ENCODE data around the gene CRYBG3.

The CRYBG3 gene

DNA sequence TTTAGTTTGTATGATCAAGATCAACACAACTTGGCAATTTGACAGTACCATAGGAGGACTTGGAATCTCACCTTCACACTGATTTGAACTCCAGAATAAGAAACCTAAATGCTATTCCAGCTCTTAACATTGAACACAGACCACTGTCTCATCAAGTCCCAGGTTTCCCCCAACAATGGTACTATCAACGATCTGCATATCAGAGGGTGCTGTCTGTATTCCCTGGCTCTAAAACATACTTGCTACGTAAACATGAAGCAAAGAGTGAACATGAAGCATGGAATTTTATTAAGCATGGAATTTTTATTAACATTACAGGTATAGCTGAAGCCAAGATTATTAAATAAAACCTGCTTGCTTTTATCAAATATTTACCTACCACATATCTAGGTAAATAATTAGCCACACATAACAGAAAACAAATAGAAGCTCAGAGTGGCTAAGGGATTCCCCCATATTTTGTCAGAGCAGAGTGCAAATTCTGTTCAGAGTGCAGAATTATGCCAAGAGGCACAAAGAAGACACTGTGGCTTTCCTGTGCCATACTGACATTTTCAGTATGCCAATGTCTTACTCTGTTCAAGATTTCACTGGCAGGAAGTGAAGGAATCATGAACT lies 172.6 kb downstream of the CRYBG3 start:
- TF ChIP-seq, protein P1, sequence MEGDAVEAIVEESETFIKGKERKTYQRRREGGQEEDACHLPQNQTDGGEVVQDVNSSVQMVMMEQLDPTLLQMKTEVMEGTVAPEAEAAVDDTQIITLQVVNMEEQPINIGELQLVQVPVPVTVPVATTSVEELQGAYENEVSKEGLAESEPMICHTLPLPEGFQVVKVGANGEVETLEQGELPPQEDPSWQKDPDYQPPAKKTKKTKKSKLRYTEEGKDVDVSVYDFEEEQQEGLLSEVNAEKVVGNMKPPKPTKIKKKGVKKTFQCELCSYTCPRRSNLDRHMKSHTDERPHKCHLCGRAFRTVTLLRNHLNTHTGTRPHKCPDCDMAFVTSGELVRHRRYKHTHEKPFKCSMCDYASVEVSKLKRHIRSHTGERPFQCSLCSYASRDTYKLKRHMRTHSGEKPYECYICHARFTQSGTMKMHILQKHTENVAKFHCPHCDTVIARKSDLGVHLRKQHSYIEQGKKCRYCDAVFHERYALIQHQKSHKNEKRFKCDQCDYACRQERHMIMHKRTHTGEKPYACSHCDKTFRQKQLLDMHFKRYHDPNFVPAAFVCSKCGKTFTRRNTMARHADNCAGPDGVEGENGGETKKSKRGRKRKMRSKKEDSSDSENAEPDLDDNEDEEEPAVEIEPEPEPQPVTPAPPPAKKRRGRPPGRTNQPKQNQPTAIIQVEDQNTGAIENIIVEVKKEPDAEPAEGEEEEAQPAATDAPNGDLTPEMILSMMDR (IDR thresholded peaks at IDR 0.05): no peak
